ENCODE data around the gene FBXL19.

Gene FBXL19

GRCh38 chr16:30983289-30983889, 60.0 kb downstream of the FBXL19 start:
- H3K4me3 Mint-ChIP-seq: no peak overlapping the region
- no peaks in the 10 kb centered on the region for H3K27me3 Mint-ChIP-seq
- intact Hi-C loops (cut with micrococcal nuclease): no loop called here
- peaks cover 29% of the 10 kb centered on the region for H3K4me1 Mint-ChIP-seq (ENCODE audit: low read depth)
- H3K27ac Mint-ChIP-seq: peak overlapping the region; percentile 88
- no peaks in the 10 kb centered on the region for H3K9me3 Mint-ChIP-seq
- peaks cover 91% of the 10 kb centered on the region for H3K36me3 Mint-ChIP-seq (ENCODE audit: low read depth)

- no peak overlapping the region for H3K4me3 Mint-ChIP-seq
- no peaks in the 10 kb centered on the region for H3K27me3 Mint-ChIP-seq
- no peaks in the 10 kb centered on the region for H3K9me3 Mint-ChIP-seq
- peak overlapping the region; percentile 88 for H3K27ac Mint-ChIP-seq
- intact Hi-C loops (cut with micrococcal nuclease): loop anchor here (2.0 kb wide), 2 partner anchors 459 to 885 kb away; partner anchors contain the start of gene ZNF843
- peaks cover 89% of the 10 kb centered on the region for H3K36me3 Mint-ChIP-seq (ENCODE audit: low read depth)
- H3K4me1 Mint-ChIP-seq (ENCODE audit: low read depth): peaks cover 36% of the 10 kb centered on the region
Measured at GRCh38 chr16:30983898-30984610, 60.7 kb downstream of the FBXL19 start.

GRCh38 chr16:30984669-30985400, 61.5 kb downstream of the FBXL19 start, which contains the start of gene HSD3B7:
Gene HSD3B7 (plus strand): TSS chr16:30985207. CDS start chr16:30985659, 452 bp downstream.
- H3K36me3 Mint-ChIP-seq (ENCODE audit: low read depth): peaks cover 81% of the 10 kb centered on the region
- no peaks in the 10 kb centered on the region for H3K9me3 Mint-ChIP-seq
- no peaks in the 10 kb centered on the region for H3K27me3 Mint-ChIP-seq
- peak within 1 kb of the TSS; percentile 86 for H3K4me3 Mint-ChIP-seq
- H3K27ac Mint-ChIP-seq: peak within 1 kb of the TSS; percentile 88
- peaks cover 41% of the 10 kb centered on the region for H3K4me1 Mint-ChIP-seq (ENCODE audit: low read depth)
- intact Hi-C loops (cut with micrococcal nuclease): loop anchor here (1.0 to 5.0 kb wide), 4 partner anchors 87 to 884 kb away; partner anchors contain the start of genes ZNF646, ZNF668 and ZNF843

- H3K4me1 Mint-ChIP-seq (ENCODE audit: low read depth): peaks cover 41% of the 10 kb centered on the region
- H3K27me3 Mint-ChIP-seq: no peaks in the 10 kb centered on the region
- H3K36me3 Mint-ChIP-seq (ENCODE audit: low read depth): peaks cover 74% of the 10 kb centered on the region
- peak overlapping the region; percentile 86 for H3K4me3 Mint-ChIP-seq
- intact Hi-C loops (cut with micrococcal nuclease): loop anchor here (1.0 to 5.0 kb wide), 4 partner anchors 87 to 883 kb away; partner anchors contain the start of genes ZNF646, ZNF668 and ZNF843
- H3K9me3 Mint-ChIP-seq: no peaks in the 10 kb centered on the region
- H3K27ac Mint-ChIP-seq: peak overlapping the region; percentile 88
Measured at GRCh38 chr16:30985401-30986128, 62.2 kb downstream of the FBXL19 start.

GRCh38 chr16:30986129-30986991, 63.0 kb downstream of the FBXL19 start:
- Mint-ChIP-seq H3K27ac (peak overlapping the region; percentile 88), H3K27me3 (no peaks in the 10 kb centered on the region), H3K4me1 (ENCODE audit: low read depth) (peaks cover 41% of the 10 kb centered on the region), H3K9me3 (no peaks in the 10 kb centered on the region), H3K36me3 (ENCODE audit: low read depth) (peaks cover 66% of the 10 kb centered on the region), H3K4me3 (peak overlapping the region; percentile 86)
- intact Hi-C loops (cut with micrococcal nuclease): loop anchor here (5.0 kb wide), 1 partner anchor 86 kb away; the partner anchor contains the start of genes ZNF646 and ZNF668

- Mint-ChIP-seq H3K36me3 (ENCODE audit: low read depth) (peaks cover 53% of the 10 kb centered on the region), H3K4me3 (no peak overlapping the region), H3K27me3 (no peaks in the 10 kb centered on the region), H3K27ac (no peak overlapping the region), H3K4me1 (ENCODE audit: low read depth) (peaks cover 47% of the 10 kb centered on the region), H3K9me3 (no peaks in the 10 kb centered on the region)
- intact Hi-C loops (cut with micrococcal nuclease): loop anchor here (5.0 kb wide), 1 partner anchor 85 kb away; the partner anchor contains the start of genes ZNF646 and ZNF668
Measured at GRCh38 chr16:30987581-30988190, 64.3 kb downstream of the FBXL19 start.

- Mint-ChIP-seq H3K4me1 (ENCODE audit: low read depth) (peaks cover 53% of the 10 kb centered on the region), H3K27ac (peak overlapping the region; percentile 56), H3K9me3 (no peaks in the 10 kb centered on the region), H3K36me3 (ENCODE audit: low read depth) (peaks cover 34% of the 10 kb centered on the region), H3K27me3 (no peaks in the 10 kb centered on the region), H3K4me3 (no peak overlapping the region)
- intact Hi-C loops (cut with micrococcal nuclease): loop anchor here (5.0 kb wide), 1 partner anchor 83 kb away; the partner anchor contains the start of genes ZNF646 and ZNF668
Measured at GRCh38 chr16:30989469-30990047, 66.2 kb downstream of the FBXL19 start.

- Mint-ChIP-seq H3K27ac (no peak overlapping the region), H3K36me3 (ENCODE audit: low read depth) (peaks cover 30% of the 10 kb centered on the region), H3K9me3 (no peaks in the 10 kb centered on the region), H3K4me3 (no peak overlapping the region), H3K4me1 (ENCODE audit: low read depth) (peaks cover 50% of the 10 kb centered on the region), H3K27me3 (no peaks in the 10 kb centered on the region)
- intact Hi-C loops (cut with micrococcal nuclease): no loop called here
Measured at GRCh38 chr16:30990105-30990504, 66.7 kb downstream of the FBXL19 start.

- intact Hi-C loops (cut with micrococcal nuclease): no loop called here
- Mint-ChIP-seq H3K27ac (no peak overlapping the region), H3K36me3 (ENCODE audit: low read depth) (peaks cover 28% of the 10 kb centered on the region), H3K9me3 (no peaks in the 10 kb centered on the region), H3K27me3 (no peaks in the 10 kb centered on the region), H3K4me1 (ENCODE audit: low read depth) (peaks cover 41% of the 10 kb centered on the region), H3K4me3 (no peak overlapping the region)
Measured at GRCh38 chr16:30991052-30991451, 67.7 kb downstream of the FBXL19 start.

GRCh38 chr16:30992276-30992780, 69.0 kb downstream of the FBXL19 start:
- no peak overlapping the region for H3K4me3 Mint-ChIP-seq
- H3K9me3 Mint-ChIP-seq: no peaks in the 10 kb centered on the region
- peaks cover 43% of the 10 kb centered on the region for H3K4me1 Mint-ChIP-seq (ENCODE audit: low read depth)
- intact Hi-C loops (cut with micrococcal nuclease): no loop called here
- peaks cover 23% of the 10 kb centered on the region for H3K36me3 Mint-ChIP-seq (ENCODE audit: low read depth)
- H3K27ac Mint-ChIP-seq: no peak overlapping the region
- no peaks in the 10 kb centered on the region for H3K27me3 Mint-ChIP-seq

- no peak overlapping the region for H3K4me3 Mint-ChIP-seq
- H3K4me1 Mint-ChIP-seq (ENCODE audit: low read depth): peaks cover 48% of the 10 kb centered on the region
- peaks cover 17% of the 10 kb centered on the region for H3K36me3 Mint-ChIP-seq (ENCODE audit: low read depth)
- peaks cover 5% of the 10 kb centered on the region for H3K27me3 Mint-ChIP-seq
- peak overlapping the region; percentile 47 for H3K27ac Mint-ChIP-seq
- H3K9me3 Mint-ChIP-seq: no peaks in the 10 kb centered on the region
- intact Hi-C loops (cut with micrococcal nuclease): no loop called here
Measured at GRCh38 chr16:30992931-30993816, 69.8 kb downstream of the FBXL19 start.

Measured in dendritic cell treated with granulocyte-macrophage colony-stimulating factor and Interleukin-4, amounts not matched to agents 40 ng/mL and 50 ng/mL, for 4 days (primary cell).